H9 (cell line): ENCODE measurements around the gene NACC2. TPM values are rescaled to one million over a fixed set of nuclear protein-coding genes. Genes with fewer than 3 reads are reported as not detected.
A peak's percentile ranks its signal among the peaks of the same experiment; 100 is the strongest.

ENCODE experiments used
- DNase-seq: peaks from one replicate; pipeline ENCODE4 v3.0.0-alpha.2; 2017
- H2AFZ ChIP-seq: one replicate; pipeline ENCODE4 v1.6.1; 2013; ENCODE audit warnings: mild to moderate bottlenecking, low read length, control low read depth, moderate library complexity
- H2AK5ac ChIP-seq: 2 replicates; pipeline ENCODE4 v1.6.1; 2013; ENCODE audit warnings: low read length, control low read depth, mixed read lengths; ENCODE audit not compliant: insufficient read length
- H2BK120ac ChIP-seq: one replicate; pipeline ENCODE4 v1.6.1; 2013; ENCODE audit warnings: low read depth, mild to moderate bottlenecking, low read length, control low read depth, inconsistent platforms; ENCODE audit not compliant: poor library complexity, severe bottlenecking
- H2BK12ac ChIP-seq: 2 replicates; pipeline ENCODE4 v1.6.1; 2013; ENCODE audit warnings: low read length, control low read depth, mixed read lengths, low read depth; ENCODE audit not compliant: insufficient read length
- H2BK15ac ChIP-seq: 2 replicates; pipeline ENCODE4 v1.6.1; 2013; ENCODE audit warnings: low read depth, low read length, control low read depth
- H2BK20ac ChIP-seq: one replicate; pipeline ENCODE4 v1.6.1; 2013; ENCODE audit warnings: low read depth, mild to moderate bottlenecking, low read length, control low read depth, inconsistent platforms; ENCODE audit not compliant: poor library complexity, severe bottlenecking
- H2BK5ac ChIP-seq: 2 replicates; pipeline ENCODE4 v1.6.1; 2013; ENCODE audit warnings: low read length, control low read depth, mixed read lengths; ENCODE audit not compliant: insufficient read length
- H3K14ac ChIP-seq: 2 replicates; pipeline ENCODE4 v1.6.1; 2013; ENCODE audit warnings: low read length, control low read depth; ENCODE audit not compliant: insufficient read depth
- H3K18ac ChIP-seq: 2 replicates; pipeline ENCODE4 v1.6.1; 2013; ENCODE audit warnings: low read depth, mild to moderate bottlenecking, mixed read lengths, low read length, control low read depth; ENCODE audit not compliant: insufficient read length
- H3K23ac ChIP-seq: 2 replicates; pipeline ENCODE4 v1.6.1; 2013; ENCODE audit warnings: low read length, control low read depth, mixed read lengths, low read depth; ENCODE audit not compliant: insufficient read length
- H3K23me2 ChIP-seq: 2 replicates; pipeline ENCODE4 v1.6.1; 2013; ENCODE audit warnings: low read depth, mild to moderate bottlenecking, mixed read lengths, low read length, control low read depth; ENCODE audit not compliant: insufficient read length, poor library complexity, severe bottlenecking
- H3K27ac ChIP-seq: 2 replicates; pipeline ENCODE4 v1.5.1; 2013; ENCODE audit warnings: low read length, control low read depth, mixed read lengths, low read depth; ENCODE audit not compliant: insufficient read length
- H3K27me3 ChIP-seq: 2 replicates; pipeline ENCODE4 v1.6.1; 2013; ENCODE audit warnings: low read length, control low read depth, inconsistent platforms; ENCODE audit not compliant: insufficient read depth
- H3K4ac ChIP-seq: 2 replicates; pipeline ENCODE4 v1.6.1; 2013; ENCODE audit warnings: low read depth, mild to moderate bottlenecking, control low read depth, inconsistent platforms, low read length, moderate library complexity
- H3K4me1 ChIP-seq: 2 replicates; pipeline ENCODE4 v1.6.1; 2013; ENCODE audit warnings: low read length, control low read depth, inconsistent platforms; ENCODE audit not compliant: insufficient read depth
- H3K4me2 ChIP-seq: 2 replicates; pipeline ENCODE4 v1.6.1; 2013; ENCODE audit warnings: low read length, control low read depth, mixed read lengths; ENCODE audit not compliant: insufficient read length, insufficient read depth
- H3K56ac ChIP-seq: 2 replicates; pipeline ENCODE4 v1.6.1; 2013; ENCODE audit warnings: low read depth, mild to moderate bottlenecking, mixed read lengths, low read length, control low read depth; ENCODE audit not compliant: insufficient read length
- H3K79me1 ChIP-seq: 2 replicates; pipeline ENCODE4 v1.6.1; 2013; ENCODE audit warnings: low read depth, mild to moderate bottlenecking, moderate library complexity, low read length, control low read depth, inconsistent platforms; ENCODE audit not compliant: insufficient read depth, poor library complexity, severe bottlenecking
- H3K79me2 ChIP-seq: 2 replicates; pipeline ENCODE4 v1.6.1; 2013; ENCODE audit warnings: low read length, control low read depth, inconsistent platforms; ENCODE audit not compliant: insufficient read depth
- H3K9ac ChIP-seq: 2 replicates; pipeline ENCODE4 v1.6.1; 2013; ENCODE audit warnings: low read length, control low read depth, mixed read lengths; ENCODE audit not compliant: insufficient read length; ENCODE audit errors: extremely low read depth
- H3K9me3 ChIP-seq: one replicate; pipeline ENCODE4 v1.6.1; 2013; ENCODE audit warnings: low read depth, low read length, inconsistent platforms; ENCODE audit not compliant: control insufficient read depth
- H3T11ph ChIP-seq: one replicate; pipeline ENCODE4 v1.6.1; 2013; ENCODE audit warnings: mild to moderate bottlenecking, low read length, control low read depth, inconsistent platforms
- H4K20me1 ChIP-seq: one replicate; pipeline ENCODE4 v1.6.1; 2013; ENCODE audit not compliant: control insufficient read depth, insufficient read length, insufficient read depth
- H4K5ac ChIP-seq: 2 replicates; pipeline ENCODE4 v1.6.1; 2013; ENCODE audit warnings: low read depth, mild to moderate bottlenecking, mixed read lengths, low read length, control low read depth; ENCODE audit not compliant: insufficient read length
- H4K8ac ChIP-seq: replicated peaks from 2 replicates; pipeline ENCODE4 v1.6.1; 2013; ENCODE audit warnings: low read length, control low read depth, mixed read lengths, low read depth; ENCODE audit not compliant: insufficient read length
- H4K91ac ChIP-seq: 2 replicates; pipeline ENCODE4 v1.6.1; 2013; ENCODE audit warnings: low read depth, mild to moderate bottlenecking, moderate library complexity, mixed read lengths, low read length, control low read depth; ENCODE audit not compliant: insufficient read length
- H3K27ac Mint-ChIP-seq, 3 experiments: 2 replicates in 2 of 3; 3 replicates in 1 of 3; pipeline ENCODE4 v1.8.0; 2020 to 2021; ENCODE audit warnings: mixed read lengths in 3 of 3, mild to moderate bottlenecking in 1 of 3, moderate library complexity in 1 of 3
- H3K27me3 Mint-ChIP-seq: 2 replicates; pipeline ENCODE4 v1.8.0; 2021; ENCODE audit warnings: low read depth, mild to moderate bottlenecking, moderate library complexity, mixed read lengths
- H3K36me3 Mint-ChIP-seq, 3 experiments: 2 replicates in 2 of 3; 3 replicates in 1 of 3; pipeline ENCODE4 v1.8.0; 2020 to 2021; ENCODE audit warnings: low read depth in 3 of 3, mixed read lengths in 3 of 3; ENCODE audit not compliant: insufficient read depth in 1 of 3
- H3K4me1 Mint-ChIP-seq, 2 experiments: 2 replicates each; pipeline ENCODE4 v1.8.0; 2020; ENCODE audit warnings: mixed read lengths in 2 of 2
- H3K4me3 Mint-ChIP-seq, 2 experiments: 2 replicates in 1 of 2; 3 replicates in 1 of 2; pipeline ENCODE4 v1.8.0; 2020 to 2021; ENCODE audit warnings: mild to moderate bottlenecking in 2 of 2, mixed read lengths in 2 of 2, moderate library complexity in 1 of 2
- H3K9me3 Mint-ChIP-seq, 2 experiments: 2 replicates in 1 of 2; 3 replicates in 1 of 2; pipeline ENCODE4 v1.8.0; 2020; ENCODE audit warnings: mild to moderate bottlenecking in 2 of 2, mixed read lengths in 2 of 2, moderate library complexity in 1 of 2
- WGBS: extraction: QIAGEN DNeasy Blood & Tissue Kit; methylation state at CpG from one replicate; pipeline ENCODE4 v1.1.7; 2013; ENCODE audit warnings: missing lambda C conversion rate, low lambda C conversion rate, mixed read lengths; ENCODE audit not compliant: insufficient read length; ENCODE audit errors: extremely low coverage; 5-methylcytosine and 5-hydroxymethylcytosine counted together
- total RNA-seq: library from RNA; stranded (reverse); gene quantifications from 2 replicates; pipeline ENCODE4 v1.2.1, GENCODE V29; 2021
- TF ChIP-seq, protein P1 (sequence below): fragments of 200-600 bp; sonication (generic); conservative IDR thresholded peaks from 3 replicates; pipeline ENCODE4 v1.8.0; 2021; ENCODE audit warnings: antibody characterized with exemption, mild to moderate bottlenecking

NACC2 gene
- total RNA-seq, 1 experiment from 2014 or later = 11.5 TPM

DNA sequence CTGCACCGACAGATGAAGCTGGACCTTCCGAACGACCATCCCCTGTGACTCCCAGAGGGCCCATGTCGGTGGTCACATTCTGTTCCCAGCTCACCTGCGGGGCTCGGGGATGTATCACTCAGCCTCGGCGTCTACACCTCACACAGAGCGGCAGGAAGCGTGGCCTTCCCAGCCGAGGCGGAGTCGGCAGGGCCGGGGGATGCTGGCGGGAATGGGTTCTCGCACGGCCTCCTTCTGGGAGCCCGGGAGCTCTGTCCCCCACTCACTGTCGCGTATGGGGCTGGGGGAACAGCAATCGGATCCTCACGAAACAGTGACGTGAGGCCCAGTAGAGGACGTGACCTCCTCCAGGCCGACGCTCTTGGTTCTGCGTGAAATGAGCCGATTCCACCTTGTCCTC lies 20.4 kb downstream of the NACC2 start:
- H3K14ac ChIP-seq = no peak overlapping the region
- H3K56ac ChIP-seq = no peak overlapping the region
- no peak overlapping the region for H3K18ac ChIP-seq
- H4K20me1 ChIP-seq = no peaks in the 10 kb centered on the region
- no peak overlapping the region for H3T11ph ChIP-seq
- H2BK120ac ChIP-seq = no peak overlapping the region
- no peak for DNase-seq
- peaks cover 10 to 11% of the 10 kb centered on the region in 2 experiments for H3K4me1 Mint-ChIP-seq
- H3K4me1 ChIP-seq = no peaks in the 10 kb centered on the region
- H4K8ac ChIP-seq = no peak overlapping the region
- H3K4ac ChIP-seq = no peak overlapping the region
- H3K9me3 Mint-ChIP-seq = no peaks in the 10 kb centered on the region
- H3K9ac ChIP-seq = no peak overlapping the region
- no peak overlapping the region for H4K91ac ChIP-seq
- H3K36me3 Mint-ChIP-seq = peaks cover 0 to 3% (median 0%) of the 10 kb centered on the region in 3 experiments; a peak in 1 of 7 replicates
- H2BK5ac ChIP-seq = no peak overlapping the region
- no peak overlapping the region for H3K4me3 Mint-ChIP-seq
- no peaks in the 10 kb centered on the region for H3K23me2 ChIP-seq
- TF ChIP-seq, protein P1, sequence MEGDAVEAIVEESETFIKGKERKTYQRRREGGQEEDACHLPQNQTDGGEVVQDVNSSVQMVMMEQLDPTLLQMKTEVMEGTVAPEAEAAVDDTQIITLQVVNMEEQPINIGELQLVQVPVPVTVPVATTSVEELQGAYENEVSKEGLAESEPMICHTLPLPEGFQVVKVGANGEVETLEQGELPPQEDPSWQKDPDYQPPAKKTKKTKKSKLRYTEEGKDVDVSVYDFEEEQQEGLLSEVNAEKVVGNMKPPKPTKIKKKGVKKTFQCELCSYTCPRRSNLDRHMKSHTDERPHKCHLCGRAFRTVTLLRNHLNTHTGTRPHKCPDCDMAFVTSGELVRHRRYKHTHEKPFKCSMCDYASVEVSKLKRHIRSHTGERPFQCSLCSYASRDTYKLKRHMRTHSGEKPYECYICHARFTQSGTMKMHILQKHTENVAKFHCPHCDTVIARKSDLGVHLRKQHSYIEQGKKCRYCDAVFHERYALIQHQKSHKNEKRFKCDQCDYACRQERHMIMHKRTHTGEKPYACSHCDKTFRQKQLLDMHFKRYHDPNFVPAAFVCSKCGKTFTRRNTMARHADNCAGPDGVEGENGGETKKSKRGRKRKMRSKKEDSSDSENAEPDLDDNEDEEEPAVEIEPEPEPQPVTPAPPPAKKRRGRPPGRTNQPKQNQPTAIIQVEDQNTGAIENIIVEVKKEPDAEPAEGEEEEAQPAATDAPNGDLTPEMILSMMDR = no peak
- no peaks in the 10 kb centered on the region for H3K27me3 Mint-ChIP-seq
- H2AFZ ChIP-seq = no peak overlapping the region
- H3K27ac Mint-ChIP-seq = peak overlapping the region in 1 of 3 experiments; percentile 49; a peak in 2 of 7 replicates
- no peaks in the 10 kb centered on the region for H3K27me3 ChIP-seq
- WGBS = no CpG with 5 or more reads among the region's 28 CpGs
- H2BK12ac ChIP-seq = no peak overlapping the region
- no peak overlapping the region for H3K27ac ChIP-seq
- no peak overlapping the region for H3K23ac ChIP-seq
- H3K79me1 ChIP-seq = no peaks in the 10 kb centered on the region
- no peak overlapping the region for H3K4me2 ChIP-seq
- no peak overlapping the region for H4K5ac ChIP-seq
- H2BK20ac ChIP-seq = no peak overlapping the region
- no peak overlapping the region for H2AK5ac ChIP-seq
- H3K9me3 ChIP-seq = no peaks in the 10 kb centered on the region
- no peak overlapping the region for H2BK15ac ChIP-seq
- no peaks in the 10 kb centered on the region for H3K79me2 ChIP-seq
